Measurements from ENCODE around the gene SOX18. TPM values are rescaled to one million over a fixed set of nuclear protein-coding genes. Genes with fewer than 3 reads are reported as not detected.
"Not testable (repeated sequence)": the region's sequence is repeated elsewhere in the genome, so short reads cannot be mapped to it uniquely, and the experiment has no call there.

SOX18 gene
- total RNA-seq = 28.1 TPM

DNA sequence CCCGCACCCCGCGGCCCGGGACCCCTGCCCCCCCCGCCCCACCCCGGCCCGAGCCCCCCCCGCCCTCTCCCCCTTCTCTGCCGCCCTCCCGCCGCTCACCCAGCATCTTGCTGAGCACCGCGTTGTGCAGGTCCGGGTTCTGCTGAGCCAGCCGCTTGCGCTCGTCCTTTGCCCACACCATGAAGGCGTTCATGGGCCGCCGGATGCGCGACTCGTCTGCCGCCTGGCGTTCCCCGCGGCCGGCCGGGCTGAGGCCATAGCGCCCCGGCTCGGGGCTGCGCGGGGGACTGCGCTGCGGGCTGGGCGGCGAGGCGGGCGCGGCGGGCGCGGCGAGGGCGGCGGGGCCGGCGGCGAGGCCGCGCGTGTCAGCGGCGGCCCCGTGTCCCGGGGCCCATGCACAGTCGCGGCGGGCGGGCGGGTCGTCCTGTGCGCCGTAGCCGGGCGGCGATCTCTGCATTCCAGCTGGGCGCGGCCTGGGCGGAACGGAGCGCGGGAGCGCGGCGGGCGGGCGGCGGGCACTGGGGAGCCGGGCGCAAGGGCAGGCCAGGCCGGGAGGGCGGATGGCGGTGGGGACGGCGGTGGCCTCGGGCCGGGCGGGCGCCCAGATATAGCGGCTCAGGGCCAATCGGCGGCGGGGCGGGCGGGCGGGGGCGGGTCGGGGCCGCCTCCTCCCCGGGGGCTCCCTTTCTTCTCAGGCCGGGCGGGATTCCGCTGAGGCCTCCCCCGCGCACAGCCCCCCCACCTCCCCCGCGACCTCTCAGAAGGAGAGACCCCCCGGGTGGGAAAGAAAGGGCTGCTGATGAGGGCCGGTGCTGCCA is at the start of gene SOX18:
SOX18 (minus strand) TSS at position 580 of the 818 bp plus-strand sequence; CDS start at position 457, 123 bp downstream.
- no peak for DNase-seq (ENCODE audit: low spot score)

DNA sequence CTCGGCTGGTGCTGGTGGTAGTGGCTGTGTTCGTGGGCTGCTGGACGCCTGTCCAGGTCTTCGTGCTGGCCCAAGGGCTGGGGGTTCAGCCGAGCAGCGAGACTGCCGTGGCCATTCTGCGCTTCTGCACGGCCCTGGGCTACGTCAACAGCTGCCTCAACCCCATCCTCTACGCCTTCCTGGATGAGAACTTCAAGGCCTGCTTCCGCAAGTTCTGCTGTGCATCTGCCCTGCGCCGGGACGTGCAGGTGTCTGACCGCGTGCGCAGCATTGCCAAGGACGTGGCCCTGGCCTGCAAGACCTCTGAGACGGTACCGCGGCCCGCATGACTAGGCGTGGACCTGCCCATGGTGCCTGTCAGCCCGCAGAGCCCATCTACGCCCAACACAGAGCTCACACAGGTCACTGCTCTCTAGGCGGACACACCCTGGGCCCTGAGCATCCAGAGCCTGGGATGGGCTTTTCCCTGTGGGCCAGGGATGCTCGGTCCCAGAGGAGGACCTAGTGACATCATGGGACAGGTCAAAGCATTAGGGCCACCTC is 49.1 kb upstream of the SOX18 start:
- no peak for DNase-seq (ENCODE audit: low spot score)

DNA sequence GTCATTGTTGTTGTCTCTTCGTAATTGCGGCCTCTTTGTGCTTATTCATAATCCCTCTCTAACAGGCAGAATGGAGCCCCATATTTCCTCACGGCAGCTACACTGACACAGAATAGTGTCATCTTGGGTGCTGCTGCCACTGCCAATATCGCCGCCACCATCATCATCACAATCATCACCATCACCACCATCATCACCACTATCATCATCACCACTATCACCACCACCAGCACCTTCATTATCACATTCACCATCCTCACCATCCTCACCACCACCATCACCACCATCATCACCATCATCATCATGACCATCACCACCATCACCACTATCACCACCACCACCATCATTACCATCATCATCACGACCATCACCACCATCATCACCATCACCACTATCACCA is 47.1 kb upstream of the SOX18 start:
- no peak for DNase-seq (ENCODE audit: low spot score)

DNA sequence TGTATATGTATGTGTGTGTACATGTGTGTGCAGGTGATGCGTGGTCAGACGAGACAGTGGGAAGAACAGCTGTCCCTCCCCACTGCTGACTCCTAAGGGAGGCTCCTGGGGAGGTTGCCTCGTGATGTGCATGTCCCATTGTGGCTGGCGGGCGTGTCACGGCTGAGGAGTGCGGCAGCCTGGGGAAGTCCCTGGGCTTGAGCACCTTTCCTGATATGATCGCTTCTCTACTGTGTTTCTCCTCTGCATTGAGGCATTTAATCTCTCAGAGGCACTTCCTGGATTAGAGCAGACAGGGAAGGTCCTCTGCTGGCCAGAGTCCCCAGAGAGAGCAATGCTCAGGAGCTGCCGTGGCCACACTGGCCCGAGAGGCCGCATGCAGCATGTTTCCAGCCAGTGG is 46.5 kb upstream of the SOX18 start:
- no peak for DNase-seq (ENCODE audit: low spot score)

DNA sequence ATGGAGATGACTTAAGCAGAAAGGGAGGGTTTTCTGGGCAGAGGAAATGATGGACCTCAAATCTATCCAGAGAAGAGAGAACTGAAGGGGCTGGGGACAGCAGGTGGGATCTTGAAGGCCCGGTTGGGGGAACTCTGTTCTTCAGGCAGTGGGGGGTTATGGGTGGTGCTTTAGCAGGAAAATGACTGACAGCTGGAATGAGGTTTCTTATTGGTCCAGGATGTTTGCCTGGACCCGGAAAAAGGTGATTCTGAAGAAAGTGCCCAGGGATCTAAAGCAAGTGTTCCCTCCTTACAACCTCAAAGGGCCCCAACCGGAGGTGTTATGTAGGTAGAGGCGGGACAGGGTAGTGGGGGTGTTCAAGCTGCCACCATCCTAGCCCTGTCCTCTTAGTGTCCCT is 46.0 kb upstream of the SOX18 start:
- DNase-seq (ENCODE audit: low spot score) = no peak

DNA sequence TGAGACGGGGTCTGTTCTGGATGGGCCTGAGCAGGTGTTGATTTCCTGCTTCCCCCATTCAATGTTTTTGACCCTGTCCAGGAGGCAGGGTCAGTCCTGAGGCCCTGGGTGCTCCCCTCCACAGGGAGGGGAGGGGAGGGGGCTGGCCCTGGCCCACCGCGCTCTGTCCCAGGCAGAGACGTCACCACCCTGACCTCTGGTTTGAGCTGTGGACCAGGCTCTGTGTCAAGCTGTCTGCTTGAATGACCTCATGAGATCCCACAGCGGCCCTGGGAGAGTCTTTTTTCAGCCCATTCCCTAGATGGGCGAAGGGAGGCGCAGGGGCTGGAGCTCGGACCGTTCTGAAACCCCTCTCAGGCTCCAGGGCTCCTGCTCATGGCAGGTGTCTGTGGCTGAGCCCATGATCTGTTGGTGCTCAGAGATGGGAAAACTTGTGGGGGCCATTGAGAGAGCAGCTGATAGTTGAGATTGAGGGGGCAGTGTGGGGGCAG is 43.6 kb upstream of the SOX18 start:
- no peak for DNase-seq (ENCODE audit: low spot score)

DNA sequence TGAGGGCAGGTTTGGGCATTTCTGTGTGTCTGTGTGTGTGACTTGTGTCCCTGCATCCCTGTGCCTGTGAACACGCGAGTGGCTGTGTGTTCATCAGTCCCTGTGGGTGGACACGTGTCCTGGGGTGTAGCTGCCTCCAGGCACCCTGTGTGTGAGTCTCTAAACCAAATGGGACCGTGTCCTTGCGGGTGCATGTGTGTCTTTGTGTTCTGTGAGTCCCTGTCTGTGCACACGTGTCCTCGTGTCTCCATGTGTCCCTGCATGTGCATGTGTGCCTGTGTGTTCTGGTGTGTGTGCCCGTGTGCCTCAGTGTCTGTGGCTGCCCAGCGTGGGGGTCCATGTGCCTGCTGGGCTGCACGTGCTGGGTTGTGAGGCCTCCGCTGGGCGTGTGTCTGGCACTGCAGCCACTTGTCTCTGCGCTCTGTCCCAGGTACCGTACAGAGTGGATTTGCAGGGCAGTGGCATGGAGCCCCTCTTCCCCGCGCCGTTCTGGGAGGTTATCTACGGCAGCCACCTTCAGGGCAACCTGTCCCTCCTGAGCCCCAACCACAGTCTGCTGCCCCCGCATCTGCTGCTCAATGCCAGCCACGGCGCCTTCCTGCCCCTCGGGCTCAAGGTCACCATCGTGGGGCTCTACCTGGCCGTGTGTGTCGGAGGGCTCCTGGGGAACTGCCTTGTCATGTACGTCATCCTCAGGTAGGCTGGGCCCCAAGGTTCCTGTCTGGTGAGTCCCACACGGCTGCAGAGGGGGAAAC is 43.0 kb upstream of the SOX18 start:
- no peak for DNase-seq (ENCODE audit: low spot score)

DNA sequence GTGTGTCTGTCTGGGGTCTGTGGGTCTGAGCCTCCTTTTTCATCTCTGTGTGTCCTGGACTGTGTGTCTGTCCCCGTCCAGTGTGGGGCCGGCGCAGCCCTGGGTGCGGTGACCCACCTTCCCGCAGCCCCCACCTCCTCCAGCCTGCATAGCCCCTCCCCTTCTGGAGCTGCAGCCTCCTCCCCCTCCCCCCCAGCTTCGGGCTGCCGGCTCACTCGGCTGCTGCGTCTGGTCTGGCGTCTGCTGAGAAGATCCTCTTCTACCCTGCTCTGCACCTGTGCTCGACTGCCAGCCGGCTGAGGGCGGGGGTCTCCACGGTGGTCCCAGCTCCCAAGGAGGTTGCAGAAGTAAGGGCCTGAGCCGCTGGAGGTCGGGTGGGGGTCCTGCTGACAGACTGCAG is 42.3 kb upstream of the SOX18 start:
- no peak for DNase-seq (ENCODE audit: low spot score)

DNA sequence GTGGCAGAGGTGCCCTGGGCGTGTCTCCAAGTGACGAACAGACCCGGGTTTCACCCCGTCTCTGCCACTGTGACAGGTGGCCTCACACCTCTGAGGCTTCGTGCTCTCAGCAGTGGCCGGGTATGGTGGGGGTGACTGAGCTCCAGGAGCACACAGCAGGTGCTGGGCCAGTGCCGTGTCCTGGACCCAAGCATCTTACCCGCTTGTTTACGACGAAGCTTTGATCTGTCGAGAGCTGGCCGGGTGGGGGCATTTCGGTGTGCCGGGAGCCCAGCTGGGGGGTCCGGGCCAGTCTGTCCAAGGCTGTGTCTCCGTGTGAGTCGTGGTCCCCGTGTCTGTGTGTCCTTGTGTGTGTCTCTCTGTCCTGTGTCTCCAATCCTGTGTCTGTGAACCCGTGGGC is 41.9 kb upstream of the SOX18 start:
- no peak for DNase-seq (ENCODE audit: low spot score)

DNA sequence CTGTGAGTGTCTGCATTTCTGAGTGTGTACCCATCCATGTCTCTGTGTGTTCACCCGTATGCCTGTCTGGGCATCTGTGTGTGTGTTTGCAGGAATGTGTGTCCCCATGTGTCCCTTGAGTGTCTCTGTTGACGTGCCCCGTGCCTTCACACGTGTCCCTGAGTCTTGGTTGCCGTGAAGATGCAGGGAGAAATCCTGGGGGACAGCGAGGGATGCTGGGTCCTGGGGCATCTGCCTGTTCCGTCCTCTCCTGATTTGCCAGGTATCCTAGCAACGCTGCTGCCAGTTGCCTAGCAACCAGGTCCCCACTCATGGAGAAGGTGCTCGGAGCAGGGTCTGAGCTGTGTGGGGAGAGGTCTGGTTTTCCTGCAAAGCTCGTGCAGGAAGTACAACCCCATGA is 40.7 kb upstream of the SOX18 start:
- no peak for DNase-seq (ENCODE audit: low spot score)

DNA sequence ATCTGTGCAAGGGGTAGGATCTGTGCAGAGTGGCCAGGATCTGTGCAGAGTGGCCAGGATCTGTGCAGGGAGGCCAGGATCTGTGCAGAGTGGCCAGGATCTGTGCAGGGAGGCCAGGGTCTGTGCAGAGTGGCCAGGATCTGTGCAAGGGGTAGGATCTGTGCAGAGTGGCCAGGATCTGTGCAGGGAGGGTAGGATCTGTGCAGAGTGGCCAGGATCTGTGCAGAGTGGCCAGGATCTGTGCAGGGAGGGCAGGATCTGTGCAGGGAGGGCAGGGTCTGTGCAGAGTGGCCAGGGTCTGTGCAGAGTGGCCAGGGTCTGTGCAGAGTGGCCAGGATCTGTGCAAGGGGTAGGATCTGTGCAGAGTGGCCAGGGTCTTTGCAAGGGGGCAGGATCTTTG is 39.1 kb upstream of the SOX18 start:
- DNase-seq (ENCODE audit: low spot score) = not testable (repeated sequence)

DNA sequence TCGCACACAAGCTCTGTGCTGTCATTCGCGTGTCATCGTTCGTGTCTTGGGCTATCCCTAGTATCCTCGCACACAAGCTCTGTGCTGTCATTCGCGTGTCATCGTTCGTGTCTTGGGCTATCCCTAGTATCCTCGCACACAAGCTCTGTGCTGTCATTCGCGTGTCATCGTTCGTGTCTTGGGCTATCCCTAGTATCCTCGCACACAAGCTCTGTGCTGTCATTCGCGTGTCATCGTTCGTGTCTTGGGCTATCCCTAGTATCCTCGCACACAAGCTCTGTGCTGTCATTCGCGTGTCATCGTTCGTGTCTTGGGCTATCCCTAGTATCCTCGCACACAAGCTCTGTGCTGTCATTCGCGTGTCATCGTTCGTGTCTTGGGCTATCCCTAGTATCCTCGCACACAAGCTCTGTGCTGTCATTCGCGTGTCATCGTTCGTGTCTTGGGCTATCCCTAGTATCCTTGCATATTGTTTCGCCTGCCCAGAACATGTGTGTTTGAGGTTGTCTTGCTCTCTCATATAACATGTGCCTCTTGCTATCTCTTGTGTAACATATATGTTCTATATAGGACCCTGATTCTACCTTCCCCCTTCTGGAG is 37.9 kb upstream of the SOX18 start:
- not testable (repeated sequence) for DNase-seq (ENCODE audit: low spot score)

DNA sequence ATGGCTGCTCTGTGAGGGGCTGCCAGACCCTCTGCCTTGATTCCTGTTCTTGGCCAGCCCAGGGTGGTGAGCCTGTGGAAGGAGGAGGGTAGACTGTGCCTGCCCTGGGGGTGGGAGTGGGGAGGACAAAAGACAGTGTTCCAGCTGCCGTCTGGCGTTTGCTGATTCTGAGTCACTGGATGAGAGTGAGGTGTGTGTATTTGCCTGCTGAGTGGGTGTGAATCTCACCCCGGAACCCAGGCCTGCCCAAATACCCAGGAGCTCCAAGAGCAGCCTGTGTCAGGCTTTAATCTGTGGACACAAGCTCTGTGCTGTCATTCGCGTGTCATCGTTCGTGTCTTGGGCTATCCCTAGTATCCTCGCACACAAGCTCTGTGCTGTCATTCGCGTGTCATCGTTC is 37.4 kb upstream of the SOX18 start:
- DNase-seq (ENCODE audit: low spot score) = no peak

DNA sequence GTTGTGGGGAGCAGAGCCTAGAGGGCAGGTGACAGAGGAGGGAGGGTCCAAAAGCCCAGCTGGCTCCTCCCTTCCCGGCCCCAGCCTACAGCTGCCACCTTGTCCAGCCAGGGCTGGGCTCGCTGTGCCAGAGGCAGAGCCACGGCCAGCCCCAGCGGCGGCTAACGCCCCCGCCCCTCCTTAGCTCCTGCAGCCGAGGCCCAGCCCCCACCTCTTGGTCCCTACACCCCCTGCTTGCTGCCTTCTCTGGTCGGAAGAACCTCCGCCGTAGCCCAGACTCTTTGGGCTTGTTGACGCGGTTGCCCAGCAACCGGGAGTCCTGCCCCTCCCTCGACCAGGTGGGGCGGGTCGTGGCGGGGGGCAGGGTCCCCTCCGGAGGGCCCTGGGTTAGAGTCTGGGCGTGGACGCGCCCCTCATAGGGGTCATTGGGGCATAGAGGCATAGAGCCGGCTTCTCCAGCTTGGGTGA is 35.3 kb upstream of the SOX18 start:
- no peak for DNase-seq (ENCODE audit: low spot score)

DNA sequence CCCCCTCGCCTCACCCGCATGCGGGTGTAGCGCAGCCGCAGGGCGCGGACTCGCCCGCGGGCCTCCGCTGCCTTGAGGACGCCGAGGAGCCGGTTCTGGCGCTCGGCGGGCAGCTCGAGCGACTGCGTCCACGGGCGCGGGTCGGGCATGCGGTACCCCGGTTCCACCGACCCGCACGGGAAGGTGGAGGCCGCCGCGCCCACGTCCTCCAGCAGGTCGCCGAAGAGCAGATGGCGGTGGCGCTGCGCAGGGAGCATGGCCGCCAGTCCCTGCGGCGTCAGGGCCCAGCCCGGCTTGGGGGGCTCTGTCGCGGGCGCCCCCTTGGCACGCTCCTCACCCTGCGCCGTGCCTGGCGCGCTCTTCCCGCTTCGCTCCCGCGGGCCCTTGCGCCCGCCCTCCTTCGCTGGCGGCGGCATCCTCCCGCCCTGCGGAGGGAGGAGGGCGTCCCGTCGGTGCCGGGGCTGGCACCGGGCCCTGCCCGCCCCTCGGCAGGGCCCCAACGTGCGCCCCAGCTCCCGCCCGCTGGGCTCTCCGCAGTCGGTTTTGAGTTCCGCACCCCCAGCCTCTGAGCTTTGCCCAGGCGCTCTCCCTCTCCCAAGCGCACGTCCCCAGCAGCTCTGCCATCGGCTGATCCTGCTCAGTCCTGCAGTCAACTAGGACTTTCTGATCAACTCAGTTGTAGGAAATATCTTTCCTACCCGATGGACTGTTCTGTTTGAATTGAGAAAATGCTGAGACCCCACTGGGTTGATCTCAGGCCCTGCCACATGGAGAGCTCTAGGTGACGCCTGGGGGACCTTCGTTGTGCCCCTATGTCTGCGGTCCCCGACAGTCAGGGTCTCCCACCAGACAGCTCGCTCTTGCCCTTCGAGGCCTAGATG is 34.6 kb upstream of the SOX18 start, which contains the start of gene LKAAEAR1:
LKAAEAR1 (minus strand) TSS at position 595 of the 881 bp plus-strand sequence; CDS start at position 416, 179 bp downstream.
- DNase-seq (ENCODE audit: low spot score) = no peak

DNA sequence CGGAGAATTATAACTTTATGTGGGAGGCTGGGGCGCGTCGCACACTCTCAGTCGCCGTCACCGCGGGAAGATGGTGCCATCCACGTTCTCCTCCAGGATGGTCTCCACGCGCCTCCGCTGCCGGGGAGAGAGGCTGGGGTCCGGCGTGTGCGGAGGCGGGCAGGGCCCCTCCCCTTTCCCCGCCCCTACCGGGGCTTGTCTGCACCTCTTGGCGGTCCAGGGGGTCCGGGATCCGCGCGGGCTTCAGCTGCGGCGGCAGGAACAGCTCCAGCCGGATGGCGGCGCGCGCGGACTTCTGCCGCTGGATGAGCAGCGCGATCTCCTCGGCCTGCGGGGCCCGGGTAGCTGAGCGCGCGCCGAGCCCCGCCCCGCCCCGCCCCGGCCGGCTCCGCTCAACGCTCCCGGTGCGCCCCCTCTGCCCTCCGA is 34.0 kb upstream of the SOX18 start:
- no peak for DNase-seq (ENCODE audit: low spot score)

DNA sequence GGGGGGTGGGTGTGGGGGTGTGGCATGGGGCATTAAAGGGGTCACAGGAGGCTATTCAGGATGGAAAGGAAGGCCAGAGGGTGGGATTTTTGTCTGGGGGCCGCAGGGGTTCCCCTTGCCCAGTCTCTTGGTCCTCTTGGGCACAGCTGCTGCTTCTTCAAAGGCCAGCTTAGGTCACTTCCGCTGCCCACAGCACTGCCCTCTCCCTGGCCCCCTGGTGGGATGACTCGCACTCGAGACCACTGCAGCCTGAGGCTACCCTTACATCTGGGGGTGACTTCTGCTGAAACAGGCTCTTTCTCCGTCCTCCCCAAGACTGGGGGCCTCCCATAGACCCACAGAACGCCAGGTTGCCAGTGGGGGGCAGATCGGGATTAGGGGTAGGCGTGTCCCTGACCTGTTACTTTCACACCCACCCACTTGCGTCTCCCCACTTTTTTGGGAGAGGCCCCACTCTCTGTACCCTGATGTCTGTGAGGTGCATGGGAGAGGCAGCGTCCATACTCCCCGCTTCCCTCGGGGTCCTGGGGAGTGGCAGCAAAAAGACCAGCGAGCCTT is 33.5 kb upstream of the SOX18 start:
- DNase-seq (ENCODE audit: low spot score) = no peak

DNA sequence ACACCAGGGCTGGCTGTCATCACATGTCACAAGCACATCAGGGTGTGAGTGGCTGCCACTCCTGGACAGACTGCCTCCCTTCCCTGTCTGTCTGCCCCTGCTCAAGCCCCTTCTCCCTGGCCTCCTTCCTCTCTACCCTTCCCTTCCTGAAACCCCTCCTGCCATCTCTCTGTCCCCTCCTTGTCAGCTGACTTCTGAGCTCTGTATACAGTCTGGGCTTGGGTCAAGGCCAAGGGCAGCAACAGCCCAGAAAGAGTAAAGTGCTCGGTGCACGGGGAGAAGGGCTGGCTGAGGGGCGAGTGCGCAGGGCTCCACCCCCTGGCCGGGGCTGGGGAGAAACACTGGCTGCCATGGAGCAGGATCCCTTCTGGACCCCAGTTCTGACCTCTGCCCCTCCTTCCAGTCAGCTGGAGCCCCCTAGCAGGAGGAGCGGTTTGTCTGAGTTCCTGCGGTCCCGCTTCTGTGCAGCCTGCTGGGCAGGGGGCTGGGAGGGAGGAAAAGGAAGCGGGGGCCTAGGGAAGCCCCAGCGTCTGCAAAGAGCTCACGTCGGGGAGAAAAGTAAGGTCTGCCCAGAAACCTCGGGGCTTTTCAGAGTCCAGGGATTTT is 32.8 kb upstream of the SOX18 start:
- DNase-seq (ENCODE audit: low spot score) = no peak

DNA sequence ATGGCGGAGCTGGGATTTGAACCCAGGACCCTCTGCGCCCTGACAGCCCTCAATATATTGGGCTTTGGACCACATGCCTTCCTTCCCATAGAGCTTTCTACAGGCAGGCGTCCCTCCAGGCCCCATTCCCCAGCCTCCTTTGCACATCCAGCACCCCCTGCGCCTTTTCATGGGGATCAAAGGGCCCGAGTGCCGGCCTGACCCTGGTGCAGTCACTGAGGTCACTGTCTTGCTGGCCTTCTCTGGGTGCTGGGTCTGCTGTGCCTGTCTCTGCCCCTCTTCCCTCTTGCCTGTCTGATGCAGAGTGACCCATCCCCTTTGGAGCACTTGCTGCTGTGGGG is 32.2 kb upstream of the SOX18 start:
- no peak for DNase-seq (ENCODE audit: low spot score)

Data from ureter (tissue), 1 donor.